Activated CD8-positive, alpha-beta memory T cell treated with anti-CD3 and anti-CD28 coated beads, Interleukin-2, amount 10 ng/mL, durations not matched to agents 7 days and 5 days (primary cell): Measurements from ENCODE around the gene DLG2. TPM values are rescaled to one million over a fixed set of nuclear protein-coding genes. Genes with fewer than 3 reads are reported as not detected.

Source experiments
- ATAC-seq: fragments of 150-1000 bp; cut with Tn5 transposase; one replicate; pipeline ENCODE4 v1.10.0; 2021; ENCODE audit warnings: moderate library complexity
- CTCF ChIA-PET: fragments of 350-600 bp; sonication (Branson Sonifier 250); formaldehyde crosslinking; loops from one replicate; lab custom pipeline; 2021; ENCODE audit warnings: antibody characterized with exemption; lab: Charles Lee
- DNase-seq: peaks from one replicate; pipeline ENCODE4 v3.0.0-alpha.2; 2020
- H3K27ac Mint-ChIP-seq: one replicate; pipeline ENCODE4 v1.8.0; 2021; ENCODE audit warnings: mild to moderate bottlenecking, mixed read lengths
- H3K27me3 Mint-ChIP-seq: one replicate; pipeline ENCODE4 v1.8.0; 2021; ENCODE audit warnings: mixed read lengths
- H3K36me3 Mint-ChIP-seq: one replicate; pipeline ENCODE4 v1.8.0; 2021; ENCODE audit warnings: mild to moderate bottlenecking, mixed read lengths
- H3K4me1 Mint-ChIP-seq: one replicate; pipeline ENCODE4 v1.8.0; 2021; ENCODE audit warnings: mixed read lengths
- H3K4me3 Mint-ChIP-seq: one replicate; pipeline ENCODE4 v1.8.0; 2021; ENCODE audit warnings: mild to moderate bottlenecking, moderate library complexity, mixed read lengths
- H3K9me3 Mint-ChIP-seq: one replicate; pipeline ENCODE4 v1.8.0; 2022; ENCODE audit warnings: low read depth, mixed read lengths
- total RNA-seq, 2 experiments: library from RNA; stranded (reverse); gene quantifications; one replicate each; pipeline ENCODE4 v1.2.3, GENCODE V29; 2021

Gene DLG2
- total RNA-seq, 2 experiments from 2014 or later = 1.4 to 2.1 TPM

- ATAC-seq (no peak), DNase-seq (no peak)
- CTCF ChIA-PET = no interaction called here
- H3K27ac Mint-ChIP-seq = no peak overlapping the region
- no peaks in the 10 kb centered on the region for H3K9me3 Mint-ChIP-seq
- no peaks in the 10 kb centered on the region for H3K4me1 Mint-ChIP-seq
- H3K27me3 Mint-ChIP-seq = no peaks in the 10 kb centered on the region
- no peak overlapping the region for H3K4me3 Mint-ChIP-seq
- no peaks in the 10 kb centered on the region for H3K36me3 Mint-ChIP-seq
Measured at GRCh38 chr11:83970061-83970671, 1657.0 kb downstream of the DLG2 start.

GRCh38 chr11:83957038-83957900 lies 1669.9 kb downstream of the DLG2 start:
- H3K4me3 Mint-ChIP-seq = no peak overlapping the region
- H3K9me3 Mint-ChIP-seq = peaks cover 4% of the 10 kb centered on the region
- no peak overlapping the region for H3K27ac Mint-ChIP-seq
- no peaks in the 10 kb centered on the region for H3K4me1 Mint-ChIP-seq
- H3K27me3 Mint-ChIP-seq = no peaks in the 10 kb centered on the region
- ATAC-seq (no peak), DNase-seq (no peak)
- no peaks in the 10 kb centered on the region for H3K36me3 Mint-ChIP-seq
- CTCF ChIA-PET = no interaction called here

- H3K9me3 Mint-ChIP-seq = peaks cover 4% of the 10 kb centered on the region
- H3K27ac Mint-ChIP-seq = no peak overlapping the region
- ATAC-seq (no peak), DNase-seq (no peak)
- CTCF ChIA-PET = no interaction called here
- H3K27me3 Mint-ChIP-seq = no peaks in the 10 kb centered on the region
- H3K4me1 Mint-ChIP-seq = no peaks in the 10 kb centered on the region
- H3K4me3 Mint-ChIP-seq = no peak overlapping the region
- H3K36me3 Mint-ChIP-seq = no peaks in the 10 kb centered on the region
Measured at GRCh38 chr11:83956119-83956697, 1670.9 kb downstream of the DLG2 start.

- Mint-ChIP-seq H3K4me3 (no peak overlapping the region), H3K9me3 (peaks cover 4% of the 10 kb centered on the region), H3K27ac (no peak overlapping the region), H3K27me3 (no peaks in the 10 kb centered on the region), H3K36me3 (no peaks in the 10 kb centered on the region), H3K4me1 (no peaks in the 10 kb centered on the region)
- DNase-seq = no peak
- CTCF ChIA-PET = no interaction called here
- ATAC-seq = no peak
Measured at GRCh38 chr11:83954780-83955179, 1672.4 kb downstream of the DLG2 start.

GRCh38 chr11:83951521-83951920 lies 1675.6 kb downstream of the DLG2 start:
- H3K36me3 Mint-ChIP-seq = no peaks in the 10 kb centered on the region
- H3K9me3 Mint-ChIP-seq = no peaks in the 10 kb centered on the region
- no peaks in the 10 kb centered on the region for H3K27me3 Mint-ChIP-seq
- DNase-seq = no peak
- H3K27ac Mint-ChIP-seq = no peak overlapping the region
- CTCF ChIA-PET = no interaction called here
- ATAC-seq = no peak
- H3K4me1 Mint-ChIP-seq = no peaks in the 10 kb centered on the region
- no peak overlapping the region for H3K4me3 Mint-ChIP-seq

- DNase-seq = no peak
- no peak overlapping the region for H3K4me3 Mint-ChIP-seq
Measured at GRCh38 chr11:83948200-83948599, 1678.9 kb downstream of the DLG2 start.

GRCh38 chr11:83945976-83946375 lies 1681.2 kb downstream of the DLG2 start:
- Mint-ChIP-seq H3K27ac (no peak overlapping the region), H3K4me3 (no peak overlapping the region), H3K9me3 (peaks cover 6% of the 10 kb centered on the region), H3K4me1 (no peaks in the 10 kb centered on the region), H3K36me3 (no peaks in the 10 kb centered on the region), H3K27me3 (no peaks in the 10 kb centered on the region)
- CTCF ChIA-PET = no interaction called here
- no peak for ATAC-seq
- no peak for DNase-seq

More at GRCh38 chr11:83948200-83948599, 1678.9 kb downstream of the DLG2 start:
- no peak for ATAC-seq
- no peak overlapping the region for H3K27ac Mint-ChIP-seq
- no peaks in the 10 kb centered on the region for H3K27me3 Mint-ChIP-seq
- CTCF ChIA-PET = no interaction called here
- no peaks in the 10 kb centered on the region for H3K4me1 Mint-ChIP-seq
- H3K36me3 Mint-ChIP-seq = no peaks in the 10 kb centered on the region
- peaks cover 3% of the 10 kb centered on the region for H3K9me3 Mint-ChIP-seq

- Mint-ChIP-seq H3K27ac (no peak overlapping the region), H3K4me3 (no peak overlapping the region), H3K4me1 (no peaks in the 10 kb centered on the region), H3K9me3 (peaks cover 6% of the 10 kb centered on the region), H3K27me3 (no peaks in the 10 kb centered on the region), H3K36me3 (no peaks in the 10 kb centered on the region)
- ATAC-seq = no peak
- CTCF ChIA-PET = no interaction called here
- no peak for DNase-seq
Measured at GRCh38 chr11:83941050-83941449, 1686.1 kb downstream of the DLG2 start.

DNA sequence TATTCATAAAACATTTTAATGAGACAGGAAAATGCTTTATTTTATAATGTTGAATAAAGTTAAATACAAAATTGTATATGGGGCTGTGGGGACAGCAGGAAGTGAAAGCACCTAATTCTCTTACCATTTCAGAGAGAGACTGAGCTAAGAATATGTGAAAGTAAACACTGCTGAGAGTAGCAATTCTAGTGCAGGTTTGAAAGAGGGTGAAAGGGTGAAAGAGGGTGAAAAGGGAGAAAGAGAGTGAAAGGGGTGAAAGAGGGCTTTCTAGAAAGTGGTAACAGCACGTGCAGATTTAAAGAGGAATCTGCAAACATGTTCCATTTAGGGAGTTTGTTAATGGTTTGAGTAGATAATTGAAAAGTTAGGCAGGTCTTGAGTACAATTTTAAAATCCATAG lies 1689.0 kb downstream of the DLG2 start:
- ATAC-seq (no peak), DNase-seq (no peak)
- Mint-ChIP-seq H3K36me3 (no peaks in the 10 kb centered on the region), H3K4me1 (no peaks in the 10 kb centered on the region), H3K27me3 (no peaks in the 10 kb centered on the region), H3K9me3 (peaks cover 3% of the 10 kb centered on the region), H3K4me3 (no peak overlapping the region), H3K27ac (no peak overlapping the region)
- CTCF ChIA-PET = no interaction called here

- H3K36me3 Mint-ChIP-seq = no peaks in the 10 kb centered on the region
- H3K9me3 Mint-ChIP-seq = no peaks in the 10 kb centered on the region
- ATAC-seq (no peak), DNase-seq (no peak)
- no peak overlapping the region for H3K27ac Mint-ChIP-seq
- H3K4me1 Mint-ChIP-seq = no peaks in the 10 kb centered on the region
- H3K27me3 Mint-ChIP-seq = no peaks in the 10 kb centered on the region
- CTCF ChIA-PET = no interaction called here
- H3K4me3 Mint-ChIP-seq = no peak overlapping the region
Measured at GRCh38 chr11:83933008-83933407, 1694.1 kb downstream of the DLG2 start.

DNA sequence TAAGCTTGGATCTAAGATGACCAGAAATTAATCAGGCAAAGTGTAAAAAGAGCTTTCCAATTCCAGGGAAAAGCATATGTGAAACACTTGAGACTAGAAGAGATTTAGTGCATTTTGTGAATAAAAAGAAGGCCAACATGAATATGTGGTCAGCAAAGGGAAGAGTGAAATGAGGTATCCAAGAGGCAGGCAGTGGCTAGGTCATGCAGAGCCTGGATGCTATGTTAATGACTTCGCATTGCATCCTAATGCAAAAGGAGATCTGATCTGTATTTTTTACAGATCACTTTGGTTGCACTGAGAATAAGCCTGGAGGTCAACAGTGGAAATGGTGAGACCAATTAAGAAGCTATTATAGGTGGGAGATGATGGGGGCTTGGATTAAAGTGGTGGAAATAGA lies 1699.7 kb downstream of the DLG2 start:
- no peak for DNase-seq
- H3K4me3 Mint-ChIP-seq = no peak overlapping the region
- no peaks in the 10 kb centered on the region for H3K27me3 Mint-ChIP-seq
- ATAC-seq = no peak
- H3K27ac Mint-ChIP-seq = no peak overlapping the region
- CTCF ChIA-PET = no interaction called here
- H3K9me3 Mint-ChIP-seq = peaks cover 5% of the 10 kb centered on the region
- H3K4me1 Mint-ChIP-seq = no peaks in the 10 kb centered on the region
- no peaks in the 10 kb centered on the region for H3K36me3 Mint-ChIP-seq

DNA sequence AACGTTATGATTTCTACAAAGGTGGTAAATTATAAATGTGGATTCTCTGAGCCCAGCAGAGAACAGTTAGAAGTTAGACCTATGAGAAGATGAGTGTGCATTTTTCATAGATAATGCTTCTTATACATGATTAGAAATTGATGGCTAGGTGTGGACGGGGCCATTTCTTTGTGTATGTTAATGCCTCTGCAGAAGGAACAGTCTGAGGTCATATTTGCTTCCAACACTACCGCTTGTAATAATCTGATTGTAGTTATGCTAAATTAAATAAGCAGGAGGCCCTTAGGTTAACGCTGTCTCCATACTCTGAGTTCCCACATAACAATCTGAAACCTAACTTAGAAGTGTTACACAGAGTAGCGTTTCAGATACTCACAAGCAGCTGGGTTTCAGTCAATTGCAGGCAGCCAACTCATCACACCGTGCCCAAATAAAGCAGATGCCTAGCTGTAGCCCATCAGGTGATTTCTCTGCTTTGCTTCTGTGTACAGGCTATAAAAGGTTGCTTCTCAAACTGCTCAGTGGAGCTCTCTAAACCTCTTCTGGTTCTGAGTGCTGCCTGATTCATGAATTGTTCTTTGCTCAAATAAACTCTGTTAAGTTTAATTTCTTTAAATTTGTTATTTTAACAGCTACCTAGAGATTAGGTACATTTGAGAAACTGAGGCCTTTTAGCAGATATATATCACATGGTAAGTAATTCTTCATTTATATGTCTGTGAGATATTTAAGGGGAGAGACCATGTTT lies 1702.2 kb downstream of the DLG2 start:
- H3K27ac Mint-ChIP-seq = no peak overlapping the region
- DNase-seq (no peak), ATAC-seq (no peak)
- CTCF ChIA-PET = no interaction called here
- H3K4me1 Mint-ChIP-seq = no peaks in the 10 kb centered on the region
- no peaks in the 10 kb centered on the region for H3K27me3 Mint-ChIP-seq
- H3K36me3 Mint-ChIP-seq = no peaks in the 10 kb centered on the region
- peaks cover 5% of the 10 kb centered on the region for H3K9me3 Mint-ChIP-seq
- H3K4me3 Mint-ChIP-seq = no peak overlapping the region

GRCh38 chr11:83923961-83924360 lies 1703.2 kb downstream of the DLG2 start:
- no peaks in the 10 kb centered on the region for H3K4me1 Mint-ChIP-seq
- H3K27me3 Mint-ChIP-seq = no peaks in the 10 kb centered on the region
- DNase-seq (no peak), ATAC-seq (no peak)
- H3K9me3 Mint-ChIP-seq = peaks cover 5% of the 10 kb centered on the region
- CTCF ChIA-PET = no interaction called here
- no peak overlapping the region for H3K27ac Mint-ChIP-seq
- H3K4me3 Mint-ChIP-seq = no peak overlapping the region
- no peaks in the 10 kb centered on the region for H3K36me3 Mint-ChIP-seq
